Esophagus mucosa (tissue), 1 donor: ENCODE measurements around the gene CCNL1. TPM values are rescaled to one million over a fixed set of nuclear protein-coding genes. Genes with fewer than 3 reads are reported as not detected.

ENCODE experiments used
- ATAC-seq: fragments of 200-7000 bp; cut with Tn5 transposase; one replicate; pipeline ENCODE4 v1.9.1; 2020
- total RNA-seq: library from RNA; stranded (reverse); gene quantifications from one replicate; pipeline ENCODE4 v1.2.4, GENCODE V29; 2023
- donor health status: DM: yes; HTN: yes; CAD: no.

The CCNL1 gene
- total RNA-seq, 1 donor from 2014 or later, result 59.5 TPM

DNA sequence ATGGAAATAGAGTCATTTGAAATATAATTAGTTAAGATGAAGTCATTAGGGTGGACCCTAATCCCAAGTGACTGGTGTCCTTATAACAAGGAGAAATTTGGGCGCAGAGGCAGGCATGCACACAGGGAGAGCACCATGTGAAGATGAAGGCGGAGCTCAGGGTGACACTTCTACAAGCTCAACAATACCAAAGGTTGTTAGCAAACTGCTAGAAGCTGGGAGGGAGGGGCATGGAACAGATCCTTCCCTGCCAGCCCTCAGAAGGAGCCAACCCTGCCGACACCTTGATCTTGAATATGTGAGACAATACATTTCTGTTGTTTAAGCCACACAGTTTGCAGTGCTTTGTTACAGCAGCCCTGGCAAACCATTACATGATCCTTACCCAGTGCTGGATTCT lies 57.8 kb downstream of the CCNL1 start:
- peak; percentile 47 for ATAC-seq

DNA sequence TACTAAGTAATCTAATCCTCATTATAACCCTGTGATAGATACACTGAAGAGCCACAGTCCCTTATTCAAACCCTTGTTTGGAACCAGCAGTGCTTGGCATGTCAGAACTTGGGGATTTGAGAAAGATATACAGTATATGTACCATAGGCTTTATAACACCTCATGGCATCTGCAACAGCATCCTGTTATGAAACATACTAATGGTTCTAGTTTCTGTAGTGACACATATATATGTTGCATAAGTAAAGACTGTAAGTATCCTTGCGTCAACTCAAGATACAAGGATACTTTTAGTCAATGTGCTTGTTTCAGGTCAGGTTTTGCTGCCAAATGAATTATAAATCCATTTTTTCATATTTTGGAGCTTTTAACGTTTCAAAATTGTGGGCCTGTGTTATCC lies 58.5 kb downstream of the CCNL1 start:
- peak; percentile 78 for ATAC-seq

DNA sequence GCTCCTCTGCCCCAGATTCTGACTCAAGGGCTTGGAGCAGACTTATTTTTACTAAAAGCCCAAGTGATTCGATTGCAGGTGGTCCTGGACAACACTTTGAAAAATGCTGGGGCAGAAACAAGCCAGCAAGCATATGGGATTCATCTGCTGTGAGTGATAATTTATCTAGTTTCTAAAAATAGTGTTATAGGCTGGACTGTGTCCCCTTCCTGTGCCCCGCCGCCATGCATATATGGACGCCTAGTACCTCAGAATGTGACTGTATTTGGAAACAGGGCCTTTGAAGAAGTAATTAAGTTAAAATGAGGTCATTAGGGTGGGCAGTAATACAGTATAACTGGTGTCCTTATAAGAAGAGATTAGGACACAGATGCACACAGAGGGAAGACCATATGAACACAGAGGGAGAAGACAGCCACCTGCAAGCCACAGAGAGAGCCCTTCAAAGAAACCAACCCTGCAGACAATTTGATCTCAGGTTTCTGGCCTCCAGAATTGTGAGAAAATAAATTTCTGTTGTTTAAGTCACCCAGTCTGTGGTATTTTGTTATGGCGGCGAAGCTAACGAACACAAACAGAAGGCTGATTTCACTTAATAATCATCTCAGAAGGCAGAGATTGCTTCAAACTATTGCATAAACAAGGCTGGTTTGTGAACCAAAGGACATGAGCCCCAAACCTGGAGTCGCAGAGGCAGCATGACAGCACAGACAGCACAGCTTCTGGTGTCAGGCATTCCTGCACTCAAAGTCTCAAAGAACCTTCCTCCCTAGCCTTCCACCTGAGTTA lies 59.1 kb downstream of the CCNL1 start:
- ATAC-seq, result no peak

DNA sequence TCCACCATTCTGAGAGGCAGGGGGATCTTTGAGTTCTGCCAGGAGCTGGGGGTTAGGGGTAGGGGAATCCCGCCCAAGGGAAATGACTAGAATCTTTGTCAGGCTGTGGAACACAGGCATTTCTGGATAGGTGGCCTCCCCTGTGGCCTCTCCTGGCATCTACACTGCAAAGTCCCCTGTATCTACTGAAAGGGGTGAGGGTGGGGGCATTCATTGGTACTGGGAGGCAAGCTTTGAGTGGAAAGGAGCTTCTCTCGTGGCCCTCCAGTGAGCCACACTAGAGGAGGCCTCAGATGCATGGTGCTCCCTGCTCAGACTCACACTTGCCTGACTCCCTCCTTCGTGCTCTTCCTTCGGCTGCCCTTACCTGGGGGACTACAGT lies 59.9 kb downstream of the CCNL1 start:
- no peak for ATAC-seq

DNA sequence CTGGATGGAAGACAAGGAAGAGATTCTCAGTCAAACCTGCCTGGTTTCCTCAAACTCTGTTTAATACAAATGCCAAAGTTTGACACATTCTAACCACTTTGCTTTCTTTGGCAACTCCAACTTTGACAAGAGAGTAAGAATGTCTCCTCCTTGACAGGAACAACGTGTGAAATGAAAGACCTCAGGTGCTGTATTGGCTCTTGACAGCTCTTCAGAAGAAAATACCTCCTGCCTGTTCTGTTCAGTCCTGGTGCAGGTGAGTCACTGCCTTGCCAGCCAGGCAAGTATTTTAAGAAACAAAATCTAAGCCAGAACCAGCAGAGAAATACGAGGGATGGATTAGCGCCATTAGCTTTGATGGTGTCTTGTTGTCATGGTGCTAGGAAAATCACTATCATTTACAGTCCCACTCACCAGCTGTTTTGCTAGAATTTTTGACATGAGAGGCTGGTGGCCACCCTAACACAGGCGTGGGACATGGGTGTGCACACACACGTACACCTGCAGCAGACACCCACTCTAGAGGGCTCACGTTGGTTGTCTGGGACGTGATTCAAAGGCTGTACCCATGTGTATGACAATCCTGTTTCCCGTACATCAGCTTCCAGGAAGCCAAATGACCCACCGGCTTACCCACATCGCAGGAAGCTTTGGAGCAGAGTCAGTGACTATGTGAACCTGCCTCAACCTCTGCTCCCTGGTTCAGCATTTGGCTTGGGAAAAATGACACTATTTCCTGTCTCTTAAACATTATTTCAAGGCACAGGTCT lies 60.4 kb downstream of the CCNL1 start:
- peak; percentile 78 for ATAC-seq

DNA sequence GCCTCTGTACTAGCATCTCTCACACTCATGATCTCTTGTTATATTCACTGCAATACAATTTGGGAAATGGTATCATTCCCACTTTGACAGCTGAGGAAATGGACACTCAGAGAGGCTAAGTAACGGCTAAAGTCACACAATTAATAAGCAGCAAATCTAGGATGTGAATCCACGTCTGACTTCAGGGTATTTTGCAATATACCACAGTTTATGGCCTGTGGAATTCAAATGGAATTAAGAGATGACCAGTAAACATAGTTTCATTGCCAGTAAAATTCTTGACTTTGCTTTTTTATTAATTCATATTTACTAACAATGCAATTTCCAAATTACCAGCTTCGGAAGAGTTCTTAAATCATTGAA lies 61.1 kb downstream of the CCNL1 start:
- ATAC-seq, result no peak

DNA sequence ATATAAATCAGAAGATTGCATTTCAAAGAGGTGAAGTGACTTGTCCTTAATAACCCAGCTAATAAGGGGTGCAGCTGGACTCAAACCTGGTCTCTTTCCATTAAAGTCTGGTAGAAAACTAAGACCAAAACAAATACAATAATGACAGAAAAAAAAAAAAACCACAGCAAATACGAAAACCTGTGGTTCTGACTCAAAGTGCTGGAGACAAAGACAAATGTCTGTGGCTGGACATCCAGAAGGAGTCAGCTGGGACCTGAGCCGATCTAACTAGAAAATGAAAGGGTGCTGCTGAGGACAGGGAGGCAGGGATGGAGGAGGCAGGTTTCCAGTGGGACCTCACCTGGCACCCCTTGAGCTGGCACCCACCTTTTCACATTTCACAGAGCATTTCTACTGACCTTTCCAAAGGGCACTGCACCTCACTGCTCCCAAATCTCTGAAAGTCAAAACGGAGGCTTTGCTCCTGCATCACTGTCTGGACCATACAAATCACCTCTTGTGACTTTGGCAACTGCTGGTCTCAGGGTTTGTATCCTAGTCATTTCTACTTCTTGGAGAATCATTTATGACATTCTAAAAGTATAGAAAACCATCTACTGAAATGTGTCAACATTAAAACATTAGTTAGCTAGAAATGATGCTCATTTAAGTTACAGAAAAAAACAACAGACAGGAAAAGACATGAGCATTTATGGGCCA lies 61.7 kb downstream of the CCNL1 start:
- no peak for ATAC-seq
